GM20000 (cell line): ENCODE results near the gene SLC35F4.

Experiments
- DNase-seq: peaks from one replicate; pipeline ENCODE4 v3.0.0; 2012; ENCODE audit warnings: low spot score
- CTCF ChIP-seq: IDR thresholded peaks from 2 replicates; pipeline ENCODE4 v1.5.1; 2012; ENCODE audit warnings: mild to moderate bottlenecking, control low read depth; ENCODE audit errors: extremely low read depth, missing control alignments

SLC35F4 gene

GRCh38 chr14:57809808-57810207 lies 56.1 kb downstream of the SLC35F4 start:
- DNase-seq = no peak
- no peak for TF ChIP-seq CTCF

- TF ChIP-seq CTCF = no peak
- no peak for DNase-seq
These were observed 68.7 kb downstream of the SLC35F4 start for GRCh38 chr14:57797160-57797559.

- TF ChIP-seq CTCF = no peak
- DNase-seq = no peak
These were observed 69.3 kb downstream of the SLC35F4 start for GRCh38 chr14:57796556-57796955.

- no peak for TF ChIP-seq CTCF
- DNase-seq = no peak
These were observed 80.8 kb downstream of the SLC35F4 start for GRCh38 chr14:57785058-57785457.

GRCh38 chr14:57771801-57772200 lies 94.1 kb downstream of the SLC35F4 start:
- no peak for TF ChIP-seq CTCF
- DNase-seq = no peak

- TF ChIP-seq CTCF = no peak
- DNase-seq = no peak
These were observed 95.9 kb downstream of the SLC35F4 start for GRCh38 chr14:57769863-57770523.

GRCh38 chr14:57761800-57762199 lies 104.1 kb downstream of the SLC35F4 start:
- no peak for DNase-seq
- no peak for TF ChIP-seq CTCF
